Calu3 (cell line): ENCODE data around the gene NNT. TPM values are rescaled to one million over a fixed set of nuclear protein-coding genes. Genes with fewer than 3 reads are reported as not detected.
"Not testable (repeated sequence)": the region's sequence is repeated elsewhere in the genome, so short reads cannot be mapped to it uniquely, and the experiment has no call there.

Experiments
- BruUV-seq: library from RNA; stranded (reverse); fragments of 400-500 nt; replicated peaks from 2 replicates; lab custom pipeline; 2021; lab: Mats Ljungman, UMichigan
- CTCF ChIA-PET: fragments of 300-600 bp; sonication (Branson Sonifier 250); formaldehyde crosslinking; loops from one replicate; lab custom pipeline; 2022; ENCODE audit warnings: antibody characterized with exemption; lab: Charles Lee
- DNase-seq: peaks from one replicate; pipeline ENCODE4 v3.0.0; 2022
- H3K27ac Mint-ChIP-seq: one replicate; pipeline ENCODE4 v1.8.0; 2022; ENCODE audit warnings: mixed read lengths; ENCODE audit not compliant: unreplicated experiment
- H3K27me3 Mint-ChIP-seq: one replicate; pipeline ENCODE4 v1.8.0; 2022; ENCODE audit warnings: mixed read lengths; ENCODE audit not compliant: unreplicated experiment
- H3K36me3 Mint-ChIP-seq: one replicate; pipeline ENCODE4 v1.8.0; 2022; ENCODE audit warnings: mild to moderate bottlenecking, moderate library complexity, mixed read lengths; ENCODE audit not compliant: insufficient read depth, unreplicated experiment
- H3K4me1 Mint-ChIP-seq: one replicate; pipeline ENCODE4 v1.8.0; 2022; ENCODE audit warnings: mild to moderate bottlenecking, low read depth, mixed read lengths; ENCODE audit not compliant: unreplicated experiment
- H3K4me3 Mint-ChIP-seq: one replicate; pipeline ENCODE4 v1.8.0; 2022; ENCODE audit warnings: mild to moderate bottlenecking, low read depth, moderate library complexity, mixed read lengths; ENCODE audit not compliant: unreplicated experiment
- H3K9me3 Mint-ChIP-seq: one replicate; pipeline ENCODE4 v1.8.0; 2022; ENCODE audit warnings: low read depth, mixed read lengths; ENCODE audit not compliant: unreplicated experiment
- CTCF ChIP-seq: fragments of 200-600 bp; IDR thresholded peaks from one replicate; pipeline ENCODE4 v1.8.0; 2022; ENCODE audit warnings: antibody characterized with exemption; ENCODE audit not compliant: unreplicated experiment
- intact Hi-C: fragments of 100-400 bp; cut with micrococcal nuclease; formaldehyde crosslinking; loops from one replicate; pipeline ENCODE4 v1.10.0; 2022; ENCODE audit not compliant: unreplicated experiment
- total RNA-seq: library from RNA; stranded (reverse); gene quantifications from 2 replicates; pipeline ENCODE4 v1.2.3, GENCODE V29; 2022

NNT gene
- total RNA-seq, 1 experiment from 2014 or later, result 72.4 TPM

- intact Hi-C loops, result no loop called here
- no peak overlapping the region for H3K4me3 Mint-ChIP-seq
- no peak for DNase-seq
- no peak for TF ChIP-seq CTCF
- no peaks in the 10 kb centered on the region for H3K4me1 Mint-ChIP-seq
- CTCF ChIA-PET, result no interaction called here
- no peaks in the 10 kb centered on the region for H3K27me3 Mint-ChIP-seq
- no TSS peak for BruUV-seq
- H3K36me3 Mint-ChIP-seq, result no peaks in the 10 kb centered on the region
- H3K9me3 Mint-ChIP-seq, result no peaks in the 10 kb centered on the region
- no peak overlapping the region for H3K27ac Mint-ChIP-seq
Observed at GRCh38 chr5:43687275-43687674, 84.3 kb downstream of the NNT start.

GRCh38 chr5:43691275-43691674 lies 88.3 kb downstream of the NNT start:
- CTCF ChIA-PET, result no interaction called here

GRCh38 chr5:43691893-43692292 lies 88.9 kb downstream of the NNT start:
- BruUV-seq, result no TSS peak
- TF ChIP-seq CTCF, result no peak
- DNase-seq, result no peak
- Mint-ChIP-seq H3K4me1 (no peaks in the 10 kb centered on the region), H3K4me3 (no peak overlapping the region), H3K27me3 (no peaks in the 10 kb centered on the region), H3K36me3 (no peaks in the 10 kb centered on the region), H3K27ac (no peak overlapping the region), H3K9me3 (peaks cover 10% of the 10 kb centered on the region)
- CTCF ChIA-PET, result no interaction called here
- intact Hi-C loops, result no loop called here

More at GRCh38 chr5:43691275-43691674, 88.3 kb downstream of the NNT start:
- peaks cover 10% of the 10 kb centered on the region for H3K9me3 Mint-ChIP-seq
- H3K27ac Mint-ChIP-seq, result no peak overlapping the region
- H3K4me3 Mint-ChIP-seq, result no peak overlapping the region
- H3K27me3 Mint-ChIP-seq, result no peaks in the 10 kb centered on the region
- no peak for TF ChIP-seq CTCF
- BruUV-seq, result no TSS peak
- no peaks in the 10 kb centered on the region for H3K4me1 Mint-ChIP-seq
- no peak for DNase-seq
- intact Hi-C loops, result no loop called here
- H3K36me3 Mint-ChIP-seq, result no peaks in the 10 kb centered on the region

- intact Hi-C loops, result no loop called here
- no peaks in the 10 kb centered on the region for H3K27me3 Mint-ChIP-seq
- H3K27ac Mint-ChIP-seq, result no peak overlapping the region
- CTCF ChIA-PET, result no interaction called here
- no TSS peak for BruUV-seq
- H3K4me3 Mint-ChIP-seq, result no peak overlapping the region
- H3K9me3 Mint-ChIP-seq, result peaks cover 10% of the 10 kb centered on the region
- no peaks in the 10 kb centered on the region for H3K36me3 Mint-ChIP-seq
- no peak for TF ChIP-seq CTCF
- no peak for DNase-seq
- H3K4me1 Mint-ChIP-seq, result no peaks in the 10 kb centered on the region
Observed at GRCh38 chr5:43693411-43693810, 90.4 kb downstream of the NNT start.

- H3K4me1 Mint-ChIP-seq, result no peaks in the 10 kb centered on the region
- no peak for TF ChIP-seq CTCF
- H3K27ac Mint-ChIP-seq, result no peak overlapping the region
- intact Hi-C loops, result no loop called here
- peaks cover 10% of the 10 kb centered on the region for H3K9me3 Mint-ChIP-seq
- no peak overlapping the region for H3K4me3 Mint-ChIP-seq
- H3K27me3 Mint-ChIP-seq, result no peaks in the 10 kb centered on the region
- no peak for DNase-seq
- BruUV-seq, result no TSS peak
- CTCF ChIA-PET, result no interaction called here
- H3K36me3 Mint-ChIP-seq, result no peaks in the 10 kb centered on the region
Observed at GRCh38 chr5:43694027-43694426, 91.0 kb downstream of the NNT start.

GRCh38 chr5:43696444-43696843 lies 93.5 kb downstream of the NNT start:
- BruUV-seq, CTCF ChIA-PET, H3K9me3 Mint-ChIP-seq, H3K27me3 Mint-ChIP-seq, H3K36me3 Mint-ChIP-seq, DNase-seq, H3K27ac Mint-ChIP-seq, intact Hi-C loops, H3K4me1 Mint-ChIP-seq, H3K4me3 Mint-ChIP-seq: not testable (repeated sequence)
